DOHH2 (cell line): ENCODE results near the gene ST3GAL5.

ENCODE experiments used
- H3F3A ChIP-seq: fragments of 200-600 bp; sonication (generic), shearing (Covaris generic); 2 replicates; pipeline ENCODE4 v1.6.0; 2016; ENCODE audit warnings: antibody characterized with exemption, mild to moderate bottlenecking; ENCODE audit not compliant: control insufficient read depth, insufficient read depth
- H3K27ac ChIP-seq: fragments of 200-600 bp; sonication (generic); 2 replicates; pipeline ENCODE4 v1.5.1; 2014; ENCODE audit warnings: low read depth, mild to moderate bottlenecking, low read length, moderate library complexity
- H3K27me3 ChIP-seq: fragments of 200-600 bp; sonication (generic); 2 replicates; pipeline ENCODE4 v1.6.1; 2014; ENCODE audit warnings: mild to moderate bottlenecking, low read length, mixed read lengths; ENCODE audit not compliant: control insufficient read depth
- H3K36me3 ChIP-seq: fragments of 200-600 bp; sonication (generic); 2 replicates; pipeline ENCODE4 v1.6.1; 2014; ENCODE audit warnings: mild to moderate bottlenecking, low read length, moderate library complexity, mixed read lengths; ENCODE audit not compliant: control insufficient read depth
- H3K4me1 ChIP-seq: fragments of 200-600 bp; sonication (generic); 2 replicates; pipeline ENCODE4 v1.6.1; 2014; ENCODE audit warnings: mild to moderate bottlenecking, low read length, mixed read lengths; ENCODE audit not compliant: control insufficient read depth
- H3K4me2 ChIP-seq: fragments of 200-600 bp; sonication (generic); 2 replicates; pipeline ENCODE4 v1.6.0; 2014; ENCODE audit warnings: mild to moderate bottlenecking, low read length, moderate library complexity
- H3K4me3 ChIP-seq: fragments of 200-600 bp; sonication (generic); 2 replicates; pipeline ENCODE4 v1.5.1; 2014; ENCODE audit warnings: mild to moderate bottlenecking, low read length, mixed read lengths
- H3K79me2 ChIP-seq: fragments of 200-600 bp; sonication (generic); 2 replicates; pipeline ENCODE4 v1.6.1; 2014; ENCODE audit warnings: mild to moderate bottlenecking, low read length, mixed read lengths; ENCODE audit not compliant: control insufficient read depth
- H3K9me2 ChIP-seq: fragments of 200-600 bp; sonication (generic); replicated peaks from 2 replicates; pipeline ENCODE4 v1.6.1; 2014; ENCODE audit warnings: mild to moderate bottlenecking, low read length, mixed read lengths; ENCODE audit not compliant: control insufficient read depth
- H3K9me3 ChIP-seq: fragments of 200-600 bp; sonication (generic); 2 replicates; pipeline ENCODE4 v1.6.1; 2014; ENCODE audit warnings: antibody characterized with exemption, low read length, mixed read lengths; ENCODE audit not compliant: control insufficient read depth, insufficient read depth
- H4K20me1 ChIP-seq: fragments of 200-600 bp; sonication (generic); 2 replicates; pipeline ENCODE4 v1.6.0; 2014; ENCODE audit warnings: low read depth, mild to moderate bottlenecking, antibody characterized with exemption, low read length, moderate library complexity; ENCODE audit not compliant: control insufficient read depth, insufficient read depth
- CTCF ChIP-seq: fragments of 200-600 bp; sonication (generic); IDR thresholded peaks from one replicate; pipeline ENCODE4 v1.5.1; 2014; ENCODE audit warnings: antibody characterized with exemption, mild to moderate bottlenecking, low read depth, low read length; ENCODE audit not compliant: poor library complexity, severe bottlenecking
- EZH2phosphoT487 ChIP-seq: fragments of 200-600 bp; sonication (generic); IDR thresholded peaks from 2 replicates; pipeline ENCODE4 v1.6.1; 2017; ENCODE audit warnings: borderline replicate concordance, mild to moderate bottlenecking, antibody characterized with exemption, low read length, moderate library complexity, mixed read lengths

The ST3GAL5 gene

DNA sequence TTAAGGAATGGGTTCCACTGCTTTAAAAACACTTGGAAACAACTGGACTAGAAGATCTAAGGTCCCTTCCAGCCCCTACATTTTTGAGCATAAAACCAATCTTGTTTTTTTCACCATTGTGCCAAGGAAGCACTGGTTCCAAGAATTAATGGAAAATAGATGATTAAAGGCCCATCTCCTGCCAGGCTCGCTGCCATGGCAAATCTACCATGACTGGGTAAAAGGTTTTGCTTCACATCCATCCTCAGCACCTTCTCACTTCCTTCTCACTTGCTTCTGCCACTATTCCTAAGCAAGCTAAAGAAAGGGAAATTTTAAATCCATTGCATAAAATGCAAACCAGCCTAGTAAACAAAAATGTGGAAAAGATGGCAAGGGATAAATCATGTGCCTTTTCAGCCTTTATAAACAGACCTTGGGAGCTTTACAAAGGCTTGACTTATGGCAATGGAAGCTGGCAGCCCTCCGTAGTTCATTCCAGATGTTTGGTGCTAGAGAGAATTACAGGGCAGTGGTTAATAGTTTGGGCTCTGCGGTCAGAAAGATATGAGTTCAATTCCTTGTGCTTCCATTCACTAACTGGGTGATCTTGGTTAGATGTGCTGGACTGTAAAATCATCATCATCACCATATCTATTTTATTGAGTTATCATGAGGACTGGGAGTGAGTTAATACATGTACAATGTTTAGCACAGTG, 27.0 kb upstream of the ST3GAL5 start:
- Histone ChIP-seq H3F3A (no peaks in the 10 kb centered on the region), H3K4me3 (no peak overlapping the region), H3K27me3 (no peaks in the 10 kb centered on the region), H3K4me2 (no peak overlapping the region), H3K9me3 (no peaks in the 10 kb centered on the region), H3K27ac (no peak overlapping the region), H4K20me1 (no peaks in the 10 kb centered on the region), H3K36me3 (no peaks in the 10 kb centered on the region), H3K4me1 (no peaks in the 10 kb centered on the region), H3K79me2 (no peaks in the 10 kb centered on the region), H3K9me2 (no peaks in the 10 kb centered on the region)
- TF ChIP-seq EZH2phosphoT487, result no peak
- no peak for TF ChIP-seq CTCF

GRCh38 chr2:85914922-85915321, 26.1 kb upstream of the ST3GAL5 start:
- Histone ChIP-seq H3K4me1 (no peaks in the 10 kb centered on the region), H3K4me3 (no peak overlapping the region), H3K27me3 (no peaks in the 10 kb centered on the region), H3K36me3 (no peaks in the 10 kb centered on the region), H3K9me2 (no peaks in the 10 kb centered on the region), H3K27ac (no peak overlapping the region), H4K20me1 (no peaks in the 10 kb centered on the region), H3K79me2 (no peaks in the 10 kb centered on the region), H3K9me3 (no peaks in the 10 kb centered on the region), H3K4me2 (no peak overlapping the region), H3F3A (no peaks in the 10 kb centered on the region)
- TF ChIP-seq EZH2phosphoT487 (no peak), CTCF (no peak)

DNA sequence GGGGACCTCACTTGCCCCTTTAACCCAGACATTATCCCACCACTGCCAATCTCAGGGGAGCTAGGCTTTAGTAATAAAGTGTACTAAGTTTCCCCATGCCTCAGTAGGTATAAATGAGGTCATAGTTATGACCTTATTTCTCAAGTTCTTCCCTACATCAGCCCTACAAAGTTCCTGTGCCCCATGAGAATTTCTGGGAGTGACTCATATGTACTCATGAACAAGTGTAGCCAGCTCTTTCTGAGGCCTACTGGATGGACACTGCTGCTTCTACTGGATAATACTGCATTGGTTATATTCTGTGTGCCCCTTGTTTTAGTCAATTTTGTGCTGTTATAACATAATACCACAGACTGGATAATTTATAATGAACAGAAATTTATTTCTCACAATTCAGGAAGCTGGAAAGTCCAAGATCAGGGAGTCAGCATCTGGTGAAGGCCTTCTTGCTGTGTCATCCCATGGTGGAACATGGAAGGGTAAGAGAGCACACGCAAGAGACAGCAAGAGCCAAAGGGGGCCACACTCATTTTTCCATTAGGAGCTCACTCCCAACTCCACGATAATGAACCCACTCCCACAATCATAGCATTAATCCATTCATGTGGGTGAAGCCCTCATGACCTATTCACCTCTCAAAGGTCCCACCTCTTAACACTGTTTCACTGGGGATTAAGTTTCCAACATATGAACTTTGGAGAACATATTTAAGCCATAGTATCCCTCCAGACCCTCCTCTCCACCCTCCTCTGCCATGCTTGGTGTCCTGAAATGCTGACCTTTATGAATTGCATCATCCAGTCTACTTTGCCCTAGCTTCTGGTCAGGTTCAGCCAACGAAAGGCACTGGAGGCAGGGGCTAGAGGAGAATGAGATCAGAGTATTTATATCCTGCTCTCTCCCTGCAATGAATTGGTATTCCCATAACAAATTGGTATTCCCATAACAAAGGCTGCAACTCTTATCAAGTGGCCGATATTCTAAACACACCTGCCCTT, 25.4 kb upstream of the ST3GAL5 start:
- Histone ChIP-seq H3K4me2 (no peak overlapping the region), H3K79me2 (no peaks in the 10 kb centered on the region), H3K27ac (no peak overlapping the region), H3K4me1 (no peaks in the 10 kb centered on the region), H4K20me1 (no peaks in the 10 kb centered on the region), H3K36me3 (no peaks in the 10 kb centered on the region), H3K4me3 (no peak overlapping the region), H3K27me3 (no peaks in the 10 kb centered on the region), H3F3A (no peaks in the 10 kb centered on the region), H3K9me3 (no peaks in the 10 kb centered on the region), H3K9me2 (no peaks in the 10 kb centered on the region)
- TF ChIP-seq EZH2phosphoT487 (no peak), CTCF (no peak)
